SKM-1 treated with dmso at 0.1 percent for 144 hours (cell line): Measurements from ENCODE around the gene SLC2A6.

Experiments
- DNase-seq: peaks from one replicate; lab custom pipeline; 2025; ENCODE audit not compliant: unreplicated experiment; lab: John Stamatoyannopoulos, UW

Gene SLC2A6

DNA sequence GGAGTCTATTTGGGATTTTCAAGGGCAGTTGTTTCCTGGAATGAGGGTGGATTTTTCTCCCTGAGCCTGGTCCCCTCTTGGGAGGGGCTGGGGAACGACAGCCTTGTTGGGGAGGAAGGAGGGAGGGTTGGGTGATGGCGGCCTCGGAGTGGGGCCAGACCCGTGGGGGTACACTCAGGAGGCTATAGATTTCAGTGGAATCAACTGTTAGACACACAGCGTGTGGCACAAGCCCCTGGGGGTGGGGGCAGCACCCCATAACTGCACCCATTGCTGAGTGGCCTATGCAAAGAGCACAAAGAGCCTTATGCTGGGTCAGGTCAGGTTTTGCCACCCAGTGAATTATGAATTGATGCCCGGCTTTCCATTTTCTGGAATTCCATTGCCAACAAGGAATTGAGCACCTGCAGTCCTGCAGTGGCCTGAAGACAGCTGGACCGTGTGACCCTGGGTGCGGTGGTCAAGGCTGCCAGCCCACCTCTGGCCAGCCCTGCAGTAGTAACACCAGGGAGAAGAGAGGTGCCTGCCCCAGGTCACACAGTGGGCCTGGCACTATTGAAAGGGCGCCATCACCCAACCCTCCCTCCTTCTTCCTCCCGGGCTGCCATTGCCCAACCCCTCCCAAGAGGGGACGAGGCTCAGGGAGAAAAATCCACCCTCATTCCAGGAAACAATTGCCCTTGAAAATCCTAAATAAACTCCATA is 37.5 kb upstream of the SLC2A6 start:
- no peak for DNase-seq

DNA sequence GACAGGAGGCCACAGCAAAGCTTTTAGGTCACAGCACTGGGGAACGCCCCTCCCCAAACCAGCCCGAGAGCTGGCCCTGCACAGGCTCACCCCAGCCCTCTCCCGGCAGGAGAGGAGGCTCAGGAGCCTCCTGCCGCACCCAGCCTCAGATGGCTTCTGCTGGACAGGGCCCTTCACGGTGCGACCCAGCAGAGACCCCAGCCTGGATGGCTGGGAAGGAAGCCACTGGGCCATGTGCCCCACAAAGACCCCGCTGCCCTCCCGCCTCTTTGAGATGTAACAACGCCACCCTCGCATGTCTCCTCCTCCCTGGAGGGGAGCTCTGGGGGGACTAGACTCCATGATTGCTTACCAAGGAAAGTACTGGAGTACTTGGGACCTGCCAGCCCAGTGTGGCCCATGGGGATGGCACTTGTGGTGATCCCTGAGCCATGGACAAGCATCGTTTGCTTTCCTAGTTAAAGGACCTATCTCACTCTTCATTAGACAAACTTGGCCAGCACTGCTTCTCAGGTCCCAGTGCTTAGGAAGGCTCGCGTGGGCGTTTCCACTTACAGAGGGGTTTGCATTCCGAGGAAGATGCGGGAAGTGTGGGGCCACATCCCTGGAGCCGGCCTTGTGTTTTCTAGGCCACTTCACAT is 36.8 kb upstream of the SLC2A6 start:
- no peak for DNase-seq

DNA sequence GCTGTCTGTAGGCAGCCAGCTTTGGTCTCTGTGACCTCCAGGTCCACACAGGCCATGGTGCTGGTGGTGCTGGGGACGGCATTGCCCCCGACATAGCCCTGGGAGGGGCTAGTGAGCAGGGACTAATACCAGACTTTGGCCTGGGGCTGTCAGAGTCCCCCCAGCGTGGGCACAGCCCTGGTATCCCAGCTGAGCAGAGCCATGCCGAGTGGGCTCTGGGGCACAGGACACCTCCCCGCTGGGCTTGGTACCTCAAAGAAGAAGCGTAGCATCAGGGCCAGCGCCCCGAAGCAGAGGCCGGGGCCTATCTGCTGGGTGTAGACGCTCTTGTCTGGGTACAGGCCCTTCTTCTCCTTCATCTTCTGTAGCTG is 36.3 kb upstream of the SLC2A6 start:
- DNase-seq, result no peak

DNA sequence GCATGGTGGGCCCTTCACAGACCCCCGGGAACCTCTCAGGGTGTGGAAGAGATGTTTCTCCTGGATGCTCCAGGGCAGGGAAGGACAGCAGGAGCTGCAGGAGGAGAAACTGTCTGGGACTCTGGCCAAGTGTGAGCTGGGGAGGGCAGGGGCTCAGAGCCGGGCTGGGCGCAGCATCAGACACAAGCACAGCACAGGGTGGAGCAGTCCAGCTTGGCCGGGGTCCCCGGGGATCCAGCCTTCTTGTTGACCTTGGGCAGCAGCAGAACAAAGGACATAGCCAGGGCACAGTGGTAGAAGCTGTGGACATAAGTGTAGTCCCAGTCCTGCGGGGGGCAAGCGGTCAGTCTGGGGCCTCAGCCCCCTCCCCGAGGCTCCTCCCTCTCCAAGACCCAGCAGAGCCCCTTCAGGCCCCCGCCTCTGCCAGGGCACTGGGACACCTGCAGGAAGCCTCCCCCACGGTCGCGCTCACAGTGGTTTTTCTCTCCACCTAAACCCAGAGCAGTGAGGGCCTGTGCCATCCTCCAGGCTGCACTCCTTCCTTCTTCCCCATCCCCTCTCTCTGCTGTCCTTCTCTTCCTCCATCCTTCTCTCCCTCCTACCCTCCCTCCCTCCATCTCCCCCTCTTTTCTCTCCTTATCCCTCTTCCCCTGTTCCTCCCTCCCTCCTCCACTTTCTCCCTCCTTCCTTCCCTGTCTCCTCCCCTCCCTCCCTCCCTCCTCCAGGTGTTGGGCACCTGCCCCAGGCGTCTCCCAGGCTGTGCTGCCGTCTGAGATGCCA is 35.8 kb upstream of the SLC2A6 start:
- DNase-seq, result no peak

DNA sequence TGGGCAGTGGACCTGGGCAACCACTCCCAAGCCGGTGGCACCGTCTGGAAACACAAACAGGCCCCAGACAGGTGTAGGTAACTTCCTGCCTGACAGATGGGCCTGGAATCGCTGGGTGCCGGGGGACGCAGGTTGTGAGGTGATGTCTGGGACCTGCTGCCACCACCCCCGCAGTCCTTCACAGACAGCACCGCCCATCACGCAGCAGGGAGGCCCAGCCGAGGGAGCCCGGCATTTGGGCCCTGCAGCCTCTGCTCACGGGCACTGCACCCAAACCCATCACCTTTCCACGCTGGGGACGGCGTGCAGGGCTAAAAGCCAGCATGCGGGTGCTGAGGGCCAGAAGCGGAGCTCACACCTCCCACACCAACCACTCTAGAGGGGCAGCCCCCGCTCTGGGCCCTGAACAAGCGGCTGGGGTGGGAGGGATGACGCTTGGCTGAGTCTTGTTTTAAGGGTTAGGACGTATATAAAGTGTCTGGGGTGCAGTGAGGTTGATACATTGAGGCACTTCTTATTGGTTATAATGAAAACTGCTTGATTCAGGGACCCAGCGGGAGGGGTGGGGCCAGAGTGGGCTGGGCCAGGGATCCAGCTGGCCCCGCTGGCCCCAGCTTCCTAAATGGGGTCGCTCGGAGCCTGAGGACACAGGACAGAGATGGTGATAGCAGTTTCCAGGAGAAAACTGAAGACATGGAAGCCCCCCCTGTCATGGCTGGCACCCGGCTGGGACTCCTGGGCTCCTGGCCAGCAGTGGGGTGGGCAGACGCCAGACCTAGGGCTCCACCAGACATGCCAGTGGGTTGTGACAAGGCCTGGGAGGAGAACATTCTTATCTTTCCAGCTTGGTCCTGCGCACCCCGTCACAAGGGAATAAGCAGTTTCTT is 34.6 kb upstream of the SLC2A6 start:
- DNase-seq, result no peak

DNA sequence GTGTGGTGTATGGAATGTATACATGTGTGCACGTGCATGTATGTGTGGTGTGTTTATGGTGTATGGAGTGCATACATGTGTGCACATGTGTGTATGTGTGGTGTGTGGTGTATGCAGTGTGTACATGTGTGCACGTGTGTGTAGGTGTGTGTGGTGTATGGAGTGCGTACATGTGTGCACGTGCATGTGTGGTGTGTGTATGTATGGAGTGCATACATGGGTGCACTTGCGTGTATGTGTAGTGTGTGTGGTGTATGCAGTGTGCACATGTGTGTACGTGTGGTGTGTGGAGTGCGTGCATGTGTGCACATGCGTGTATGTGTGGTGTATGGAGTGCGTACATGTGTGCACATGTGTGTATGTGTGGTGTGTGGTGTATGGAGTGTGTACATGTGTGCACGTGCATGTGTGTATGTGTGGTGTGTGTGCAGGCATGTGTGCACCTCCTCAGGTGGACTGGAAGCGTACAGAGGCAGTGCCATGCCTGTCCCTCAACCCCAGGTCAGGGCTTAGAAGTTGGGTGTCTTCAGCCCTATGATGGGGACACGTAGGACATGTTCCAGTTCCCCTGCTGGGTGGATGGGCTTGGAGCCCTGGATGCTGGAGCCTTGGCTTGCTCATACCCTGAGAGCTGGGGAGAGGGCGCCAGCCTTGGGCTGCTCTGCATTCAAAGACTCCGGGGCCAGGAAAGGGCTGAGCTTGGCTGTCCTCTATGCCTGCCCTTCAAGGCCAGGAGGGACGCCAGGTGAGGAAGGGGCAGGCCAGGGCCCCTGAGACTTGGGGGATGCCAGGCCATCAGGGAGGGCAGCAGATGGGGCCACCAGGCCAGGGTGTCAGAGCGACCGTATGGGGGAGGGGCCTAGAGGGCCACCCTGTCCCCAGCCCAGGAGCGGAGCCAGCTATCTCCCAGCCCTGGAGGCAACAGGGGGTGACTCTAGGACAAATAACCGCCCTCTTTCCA is 33.6 kb upstream of the SLC2A6 start:
- DNase-seq, result no peak

DNA sequence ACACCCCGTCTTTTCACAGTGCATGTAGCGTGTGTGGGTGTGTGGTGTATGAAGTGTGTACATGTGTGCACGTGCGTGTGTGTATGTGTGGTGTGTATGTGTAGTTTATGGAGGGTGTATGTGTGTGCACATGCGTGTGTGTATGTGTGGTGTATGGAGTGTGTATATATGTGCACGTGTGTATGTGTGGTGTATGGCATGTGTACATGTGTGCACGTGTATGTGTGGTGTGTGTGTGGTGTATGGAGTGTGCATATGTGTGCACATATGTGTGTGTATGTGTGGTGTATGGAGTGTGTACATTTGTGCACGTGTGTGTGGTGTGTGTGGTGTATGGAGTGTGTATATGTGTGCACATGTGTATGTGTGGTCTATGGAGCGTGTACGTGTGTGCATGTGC is 32.7 kb upstream of the SLC2A6 start:
- no peak for DNase-seq

DNA sequence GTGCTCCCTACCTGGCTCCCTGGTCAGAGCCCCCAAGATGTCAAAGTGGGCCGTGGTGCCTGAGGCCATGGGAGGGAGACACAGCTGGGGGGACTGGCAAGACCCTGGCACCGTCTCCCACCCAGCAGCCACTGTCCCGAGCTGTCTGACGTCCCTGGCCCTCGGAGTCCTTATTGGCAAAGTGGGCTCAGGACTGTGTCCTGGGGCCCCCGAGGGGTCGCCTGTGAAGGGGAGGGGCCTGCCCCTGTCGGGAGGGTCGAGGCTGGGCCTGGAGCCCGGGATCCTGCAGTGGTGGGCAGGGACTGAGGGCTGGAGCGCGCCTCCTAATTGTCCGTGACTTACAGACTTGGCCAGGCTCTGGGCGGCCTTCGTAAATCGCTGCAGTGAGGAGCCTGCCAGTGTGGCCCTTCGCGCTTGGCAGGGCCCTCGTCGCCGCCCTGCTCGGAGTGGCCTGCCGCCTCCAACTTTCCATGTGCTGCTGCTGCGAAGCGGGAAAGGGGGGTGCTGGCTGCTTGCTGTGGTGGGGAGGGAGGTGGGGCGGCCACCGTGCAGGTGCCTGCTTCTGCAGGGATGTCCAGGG is 32.1 kb upstream of the SLC2A6 start:
- no peak for DNase-seq

DNA sequence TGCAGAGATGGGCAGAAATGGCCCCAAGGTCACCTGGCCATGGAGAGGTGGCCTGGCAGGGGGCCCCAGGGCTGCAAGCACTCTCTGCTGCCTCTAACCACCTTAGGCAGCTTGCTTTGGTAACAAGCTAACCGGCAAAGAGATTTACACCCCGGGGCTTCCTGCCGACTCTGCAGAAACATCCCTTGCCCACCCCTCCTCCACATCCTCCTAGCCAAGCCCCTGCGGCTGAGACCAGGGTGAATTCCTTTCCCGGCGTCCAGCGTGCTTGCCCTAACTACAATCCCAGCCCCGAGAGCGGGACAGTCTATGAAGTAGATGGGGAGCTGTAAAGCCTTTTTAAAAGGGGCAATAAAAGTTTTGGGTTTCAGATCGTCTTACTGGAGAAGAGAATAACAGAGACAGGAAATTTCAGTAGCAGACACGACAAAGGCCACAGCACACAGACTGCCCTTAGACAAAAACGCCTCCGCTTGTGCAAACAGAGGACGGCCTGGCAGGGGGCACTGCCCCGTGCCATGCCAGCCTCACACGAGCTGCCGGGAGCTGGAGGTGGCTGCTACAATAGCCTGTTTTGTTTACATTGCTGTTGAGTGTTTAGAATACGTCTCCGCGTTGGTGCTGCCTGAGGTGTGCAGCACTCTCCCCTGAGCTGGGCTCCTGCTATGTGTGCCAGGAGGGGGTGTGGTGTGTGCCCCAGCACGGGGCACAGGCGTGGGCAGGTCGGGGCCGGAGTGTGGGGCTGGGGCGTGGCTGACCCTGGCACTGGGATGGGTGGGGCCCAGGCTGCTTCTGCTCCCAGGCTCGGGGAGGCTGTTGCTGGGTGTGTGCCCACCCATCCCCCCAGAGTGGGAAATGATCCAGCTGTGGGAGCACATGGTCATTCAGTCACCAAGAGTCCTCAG is 30.5 kb upstream of the SLC2A6 start:
- DNase-seq, result no peak

DNA sequence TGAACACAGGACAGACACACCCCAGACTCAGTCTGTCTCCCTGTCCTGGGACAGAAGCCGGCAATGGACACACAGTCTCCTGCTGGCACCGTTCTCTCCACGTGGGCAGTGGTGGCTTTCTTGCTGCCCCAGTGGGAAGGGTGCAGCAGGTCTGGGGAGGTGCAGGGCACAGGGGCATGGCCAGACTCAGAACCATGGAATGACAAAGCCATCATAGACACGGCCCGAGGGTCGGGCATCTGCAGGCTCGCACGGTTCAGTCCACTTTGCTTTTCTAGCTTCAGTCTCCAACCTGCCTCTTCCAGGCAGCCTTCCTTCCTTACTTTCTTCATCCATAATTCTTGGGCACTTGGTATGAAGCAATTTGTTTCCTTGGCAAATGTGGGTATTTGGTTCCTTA is 29.1 kb upstream of the SLC2A6 start:
- DNase-seq, result no peak

DNA sequence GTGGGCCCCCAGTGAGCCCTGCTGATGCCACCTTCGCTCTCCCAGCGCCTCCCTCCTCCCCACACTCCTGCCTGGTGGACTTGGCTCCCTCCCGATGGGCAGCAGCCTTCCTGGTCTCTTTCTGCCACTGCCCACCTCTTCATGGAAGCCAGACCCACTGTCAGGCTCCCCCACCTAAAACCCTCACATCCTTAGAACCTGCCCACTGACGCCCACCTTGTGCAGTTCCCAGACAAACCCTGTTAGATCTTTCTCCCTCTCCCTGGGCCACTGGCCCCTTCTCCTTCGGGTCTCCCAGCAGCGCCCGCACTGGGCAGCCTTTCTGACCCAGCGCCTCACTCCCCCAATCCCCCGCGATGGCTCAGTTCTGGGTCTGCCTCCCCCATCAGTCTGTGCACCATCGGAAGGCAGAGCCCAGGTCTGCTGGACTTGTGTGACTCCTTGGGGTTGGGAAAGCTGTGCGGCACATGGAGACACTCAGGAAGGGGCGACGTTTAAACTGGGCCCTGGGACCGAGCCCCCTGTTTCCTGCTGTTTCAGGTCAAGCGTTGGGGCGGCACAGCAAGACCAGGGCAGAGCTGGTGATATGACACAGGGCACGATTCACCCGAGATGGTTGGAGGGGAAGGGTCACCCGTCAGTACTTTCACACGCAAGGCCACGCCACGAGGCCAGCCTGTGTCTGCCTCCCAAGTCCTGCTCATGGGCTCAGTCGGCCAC is 28.5 kb upstream of the SLC2A6 start:
- DNase-seq, result no peak

DNA sequence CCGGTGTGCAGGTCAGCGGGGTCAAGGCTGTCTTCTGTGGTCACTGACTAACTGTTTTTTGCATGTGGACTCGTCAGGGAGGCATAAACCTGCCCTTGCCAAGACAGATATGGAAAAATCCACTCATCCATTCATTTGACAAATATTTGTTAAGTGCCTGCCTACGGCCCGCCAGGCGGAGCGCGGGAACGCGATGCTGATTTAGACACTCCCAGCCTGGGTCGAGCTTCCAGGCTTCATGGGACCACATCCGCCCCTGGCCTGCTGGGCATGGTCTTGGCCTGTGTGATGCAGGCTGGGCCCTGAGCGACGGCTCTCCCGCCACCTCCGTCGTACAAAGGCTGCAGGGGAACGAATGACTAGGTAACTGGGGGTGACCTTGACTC is 27.7 kb upstream of the SLC2A6 start:
- DNase-seq, result no peak

DNA sequence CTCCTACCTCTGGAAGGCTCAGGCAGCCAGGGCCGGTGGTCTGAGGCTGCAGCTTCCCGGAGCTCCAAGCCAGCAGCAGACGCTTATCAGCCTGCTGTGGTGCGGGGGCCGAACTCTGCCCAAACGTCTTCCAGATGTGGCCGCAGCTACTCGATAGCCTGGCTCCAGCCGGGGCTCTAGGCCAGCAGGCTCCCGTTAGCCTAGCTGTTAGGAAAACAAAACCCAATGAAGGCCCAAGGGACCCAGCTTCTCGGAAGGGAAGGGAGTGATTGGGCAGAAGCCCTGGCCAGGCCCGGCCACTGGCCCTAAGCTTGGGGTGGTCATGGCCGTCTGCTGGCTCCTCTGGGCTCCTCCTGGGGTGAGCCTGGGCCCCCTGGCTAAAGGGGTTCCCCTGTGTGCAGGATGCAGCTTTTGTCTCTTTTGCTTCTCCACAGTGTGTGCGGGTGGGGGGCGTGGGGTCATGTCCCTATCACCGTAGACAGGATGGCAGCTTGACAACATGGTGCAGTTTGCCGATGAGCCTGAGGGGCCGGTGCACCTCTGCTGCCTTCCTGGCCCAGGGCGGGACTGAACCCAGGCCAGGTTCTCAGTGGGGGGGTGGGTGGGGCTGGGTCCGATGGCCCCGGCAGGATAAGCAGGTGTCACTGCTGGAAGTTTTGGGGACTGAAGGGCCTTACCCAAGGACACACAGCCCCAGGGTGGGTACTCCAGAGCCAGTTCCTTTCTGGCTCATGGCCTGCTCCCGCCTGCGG is 27.2 kb upstream of the SLC2A6 start:
- no peak for DNase-seq

DNA sequence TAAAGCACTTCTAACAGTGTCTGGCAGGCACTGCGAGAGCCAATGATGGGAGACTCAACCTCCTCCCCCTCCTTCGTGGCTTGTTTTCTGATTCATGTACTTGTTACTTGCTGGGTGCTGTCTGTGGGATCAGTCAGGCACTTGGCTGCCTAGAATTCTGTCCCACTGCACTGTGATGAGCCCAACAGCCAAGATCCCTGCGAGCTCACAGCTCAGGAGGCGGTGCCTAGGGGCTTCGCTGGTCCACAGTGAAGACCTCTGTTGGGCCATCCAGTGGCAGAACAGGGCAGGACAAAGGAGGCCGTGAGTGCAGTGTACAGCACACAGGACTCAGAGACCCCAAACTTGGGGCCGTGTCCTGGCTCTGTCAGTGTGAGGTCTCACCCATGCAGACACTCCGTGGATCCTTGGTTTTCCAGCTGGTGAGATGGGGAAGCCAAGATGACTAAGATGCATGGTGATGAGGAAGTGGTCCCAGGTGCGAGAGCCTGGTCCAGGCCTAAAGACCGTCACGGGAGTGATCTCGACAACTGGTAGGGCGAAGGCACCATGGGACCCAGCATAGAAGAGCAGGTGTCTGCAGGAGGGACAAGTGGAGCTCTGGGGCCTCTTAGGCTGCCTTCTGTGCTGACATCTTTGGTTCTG is 26.4 kb upstream of the SLC2A6 start:
- no peak for DNase-seq

DNA sequence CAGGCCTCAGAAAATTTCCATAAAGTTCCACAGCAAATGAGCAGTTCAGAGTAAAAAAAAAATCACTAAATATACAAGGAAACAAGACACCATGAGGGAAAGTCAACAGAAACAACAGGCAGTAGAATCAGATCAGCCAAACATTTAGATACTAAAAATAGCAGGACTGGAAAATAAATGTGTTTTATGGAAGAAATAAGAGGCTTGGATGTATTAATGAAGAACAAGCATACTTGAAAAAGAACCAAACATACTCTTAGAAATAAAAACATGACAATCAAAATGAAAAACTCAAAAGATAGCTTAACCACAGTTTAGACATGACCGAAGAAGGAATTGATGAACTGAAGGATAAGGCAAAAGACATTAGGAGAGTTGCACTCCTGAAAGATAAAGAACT is 23.2 kb upstream of the SLC2A6 start:
- no peak for DNase-seq

DNA sequence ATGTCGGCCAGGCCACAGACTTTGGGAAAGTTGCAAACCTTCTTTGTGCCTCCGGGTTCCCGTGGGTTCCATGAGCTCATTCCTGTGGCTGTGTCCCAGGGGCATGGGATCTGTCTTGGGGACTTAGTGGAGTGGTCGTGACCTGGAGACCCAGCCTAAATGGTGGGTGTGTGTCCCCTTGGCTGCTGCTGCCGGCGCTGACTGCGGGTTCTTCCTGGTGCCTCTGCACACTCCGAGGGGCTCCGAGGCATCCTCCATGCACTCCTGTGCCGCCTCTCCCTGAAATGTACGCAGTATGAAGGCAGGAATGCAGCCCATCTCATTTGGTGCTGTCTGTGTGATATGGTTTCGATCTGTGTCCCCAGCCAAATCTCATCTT is 21.0 kb upstream of the SLC2A6 start:
- DNase-seq, result no peak
